ENCODE measurements around the gene FAM222A. TPM values are rescaled to one million over a fixed set of nuclear protein-coding genes. Genes with fewer than 3 reads are reported as not detected.
A peak's percentile ranks its signal among the peaks of the same experiment; 100 is the strongest.

The FAM222A gene
- total RNA-seq, 1 experiment from 2014 or later = 2.8 TPM

- Histone ChIP-seq H3K9ac (ENCODE audit: extremely low read depth, insufficient read length, low read length) (no peak overlapping the region), H3K14ac (ENCODE audit: insufficient read depth, low read length) (no peak overlapping the region), H4K5ac (ENCODE audit: insufficient read length, low read depth, low read length) (no peak overlapping the region), H2BK12ac (ENCODE audit: insufficient read length, low read depth, low read length) (no peak overlapping the region), H3K23ac (ENCODE audit: insufficient read length, low read depth, low read length) (no peak overlapping the region), H2BK5ac (ENCODE audit: insufficient read length, low read length) (no peak overlapping the region), H2BK20ac (ENCODE audit: low read depth, low read length, poor library complexity, severe bottlenecking) (no peak overlapping the region), H4K20me1 (ENCODE audit: control insufficient read depth, insufficient read depth, insufficient read length) (no peaks in the 10 kb centered on the region), H3K9me3 (ENCODE audit: control insufficient read depth, low read depth, low read length) (no peaks in the 10 kb centered on the region), H3K79me2 (ENCODE audit: insufficient read depth, low read length) (no peaks in the 10 kb centered on the region), H4K8ac (replicated peaks; ENCODE audit: insufficient read length, low read depth, low read length) (no peak overlapping the region), H3K27ac (ENCODE audit: insufficient read length, low read depth, low read length) (no peak overlapping the region), H3K4me2 (ENCODE audit: insufficient read depth, insufficient read length, low read length) (no peak overlapping the region), H2BK15ac (ENCODE audit: low read depth, low read length) (no peak overlapping the region), H3K23me2 (ENCODE audit: insufficient read length, low read depth, low read length, poor library complexity, severe bottlenecking) (no peaks in the 10 kb centered on the region), H2AK5ac (ENCODE audit: insufficient read length, low read length) (no peak overlapping the region), H4K91ac (ENCODE audit: insufficient read length, low read depth, low read length) (no peak overlapping the region), H3K4me1 (ENCODE audit: insufficient read depth, low read length) (no peaks in the 10 kb centered on the region; the same call in 1 of the 2 replicates), H3K4ac (ENCODE audit: low read depth, low read length) (no peak overlapping the region), H3K27me3 (ENCODE audit: insufficient read depth, low read length) (no peaks in the 10 kb centered on the region), H3K79me1 (ENCODE audit: insufficient read depth, low read depth, low read length, poor library complexity, severe bottlenecking) (no peaks in the 10 kb centered on the region), H3T11ph (ENCODE audit: low read length) (no peak overlapping the region), H3K18ac (ENCODE audit: insufficient read length, low read depth, low read length) (peak overlapping the region; percentile 8), H2AFZ (ENCODE audit: low read length) (no peak overlapping the region), H2BK120ac (ENCODE audit: low read depth, low read length, poor library complexity, severe bottlenecking) (no peak overlapping the region), H3K56ac (ENCODE audit: insufficient read length, low read depth, low read length) (no peak overlapping the region)
- H3K9me3 Mint-ChIP-seq = no peaks in the 10 kb centered on the region; a peak in 2 of 5 replicates
- no CpG with 5 or more reads among the region's 9 CpGs for WGBS (ENCODE audit: extremely low coverage, insufficient read length, low lambda C conversion rate)
- no peak for TF ChIP-seq CTCF (conservative IDR thresholded peaks at IDR 0.05)
- H3K27me3 Mint-ChIP-seq (ENCODE audit: low read depth) = peaks cover 21% of the 10 kb centered on the region
- no peak overlapping the region; a peak in 1 of 5 replicates for H3K4me3 Mint-ChIP-seq
- peaks cover 29 to 47% of the 10 kb centered on the region in 2 experiments for H3K4me1 Mint-ChIP-seq
- no peaks in the 10 kb centered on the region for H3K36me3 Mint-ChIP-seq (ENCODE audit: insufficient read depth in 1 of 3, low read depth in 3 of 3)
- DNase-seq = peak; percentile 25
- H3K27ac Mint-ChIP-seq = peak overlapping the region in 1 of 3 experiments; percentile 88; a peak in 2 of 7 replicates
These were observed 22.4 kb downstream of the FAM222A start for GRCh38 chr12:109735825-109736551.

Measured in H9 (cell line).